Ureter (tissue), 1 donor: Measurements from ENCODE around the gene ZNF831. TPM values are rescaled to one million over a fixed set of nuclear protein-coding genes. Genes with fewer than 3 reads are reported as not detected.
A peak's percentile ranks its signal among the peaks of the same experiment; 100 is the strongest.

Source experiments
- DNase-seq: peaks from one replicate; pipeline ENCODE4 v3.0.0-alpha.2; 2020; ENCODE audit warnings: low spot score
- total RNA-seq: library from RNA; stranded (reverse); gene quantifications from one replicate; pipeline ENCODE4 v1.2.4, GENCODE V29; 2023
- donor health status: DM: yes; HTN: yes; CAD: no.

The ZNF831 gene
- total RNA-seq, 1 donor from 2014 or later = 1.4 TPM

GRCh38 chr20:59214606-59215547 lies 51.3 kb downstream of the ZNF831 start:
- DNase-seq = no peak

DNA sequence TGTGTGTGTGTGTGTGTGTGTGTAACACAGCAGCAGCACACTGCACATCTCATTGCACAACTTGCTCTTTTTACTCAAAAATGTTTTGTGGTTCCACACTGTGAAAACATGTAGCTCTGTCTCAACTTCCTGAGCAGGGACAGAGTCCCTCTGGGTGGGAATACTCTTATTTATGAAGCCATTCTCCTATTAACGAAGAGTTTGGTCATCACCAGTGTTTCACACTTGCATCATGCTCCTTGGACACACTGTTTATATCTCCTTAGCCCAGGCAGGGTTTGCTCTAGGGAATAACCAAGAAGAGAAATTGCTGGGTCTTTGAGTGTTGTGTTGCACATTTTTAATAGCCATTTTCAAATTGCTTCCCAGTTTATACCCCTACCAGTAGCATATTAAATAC lies 53.6 kb downstream of the ZNF831 start:
- no peak for DNase-seq

GRCh38 chr20:59217794-59218280 lies 54.2 kb downstream of the ZNF831 start:
- no peak for DNase-seq

- no peak for DNase-seq
These were observed 55.6 kb downstream of the ZNF831 start for GRCh38 chr20:59219211-59219610.

GRCh38 chr20:59220161-59220560 lies 56.5 kb downstream of the ZNF831 start:
- no peak for DNase-seq

GRCh38 chr20:59221049-59221706 lies 57.6 kb downstream of the ZNF831 start:
- DNase-seq = no peak

DNA sequence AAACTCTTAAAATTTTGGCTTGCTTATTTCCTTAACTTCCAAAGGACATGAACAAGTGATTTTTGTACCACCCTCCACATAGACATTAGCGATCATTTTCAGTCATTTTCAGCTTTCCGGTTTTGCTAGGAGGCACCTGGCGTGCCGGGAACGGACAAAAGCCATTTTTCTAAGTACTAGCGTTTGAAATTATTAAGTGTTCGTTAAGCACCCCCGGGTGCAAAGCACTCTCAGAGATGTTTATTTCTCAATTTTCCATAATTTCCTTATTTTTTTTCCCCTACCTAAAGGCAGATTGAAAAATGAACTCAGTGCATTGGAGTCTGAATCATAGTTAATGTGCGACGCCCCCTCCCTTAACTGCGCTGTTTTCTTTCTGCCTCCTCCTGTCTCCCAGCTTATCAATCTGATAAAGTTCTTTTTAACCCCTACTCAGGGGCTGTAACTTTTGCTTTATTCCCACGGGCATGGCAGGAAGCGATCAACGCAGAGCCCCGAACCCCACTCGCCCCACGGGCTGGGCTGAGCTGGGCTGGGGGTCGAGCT lies 58.2 kb downstream of the ZNF831 start:
- DNase-seq = no peak

- peak; percentile 75 for DNase-seq
These were observed 58.9 kb downstream of the ZNF831 start for GRCh38 chr20:59222253-59223181.

- no peak for DNase-seq
These were observed 59.6 kb downstream of the ZNF831 start for GRCh38 chr20:59223182-59223601.

GRCh38 chr20:59223750-59224149 lies 60.1 kb downstream of the ZNF831 start:
- no peak for DNase-seq

DNA sequence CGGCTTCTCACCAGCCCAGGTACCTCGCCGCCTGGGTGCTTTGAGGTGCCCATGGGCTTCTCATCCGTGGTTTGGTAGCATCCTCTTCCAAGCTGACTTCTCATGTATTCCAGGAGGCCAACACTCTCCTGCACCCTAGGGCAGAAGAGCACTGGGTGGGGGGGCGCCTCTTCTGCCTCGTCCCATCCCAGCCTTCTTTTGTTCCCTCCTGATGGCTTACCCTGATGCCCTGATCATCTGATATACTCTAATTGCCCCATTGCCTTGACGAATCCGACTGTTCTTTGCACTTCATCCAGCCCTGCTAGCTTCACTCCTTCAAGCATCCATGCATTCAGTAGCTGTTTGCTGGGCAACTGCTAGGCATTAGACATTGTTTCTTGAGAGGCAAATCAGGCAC lies 60.6 kb downstream of the ZNF831 start:
- DNase-seq = no peak

- DNase-seq = no peak
These were observed 66.8 kb downstream of the ZNF831 start for GRCh38 chr20:59230385-59230784.

- no peak for DNase-seq
These were observed 67.6 kb downstream of the ZNF831 start for GRCh38 chr20:59231124-59231804.

DNA sequence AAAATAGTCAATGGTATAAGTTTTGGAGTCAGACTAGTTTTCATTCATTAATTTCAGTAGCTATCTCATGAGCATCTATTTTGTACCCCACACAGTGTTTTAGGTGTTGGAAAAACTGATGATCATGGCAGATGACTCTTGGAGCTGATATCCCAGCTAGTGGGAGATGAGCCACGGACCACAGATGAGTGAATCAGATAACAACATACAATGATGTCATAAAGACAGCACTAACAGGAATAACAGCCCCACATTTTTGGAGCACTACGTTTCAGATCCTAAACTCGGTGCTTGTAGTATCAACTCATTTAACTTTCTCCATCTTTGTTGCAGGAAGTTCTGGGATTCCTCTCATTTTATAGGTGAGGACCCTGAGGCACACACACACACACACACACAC lies 69.0 kb downstream of the ZNF831 start:
- no peak for DNase-seq

DNA sequence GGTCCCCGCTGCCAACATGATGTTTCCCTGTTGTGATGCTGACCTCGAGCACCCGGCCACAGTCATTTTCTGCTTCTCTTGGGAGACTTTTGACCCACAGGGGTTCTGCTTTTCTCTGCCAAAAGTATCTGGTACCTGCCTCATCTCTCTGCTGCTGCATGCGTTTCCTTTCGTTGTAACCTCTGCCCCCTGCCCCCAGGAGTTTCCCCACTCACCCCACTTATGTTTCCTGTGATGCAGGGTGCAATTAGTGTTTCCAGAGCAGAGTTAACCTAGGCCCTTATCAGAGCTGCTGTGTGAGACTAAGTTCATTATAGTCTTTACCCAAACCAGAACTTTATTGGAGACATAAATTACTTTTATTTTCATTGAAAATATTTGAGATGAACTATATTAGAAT lies 71.6 kb downstream of the ZNF831 start:
- no peak for DNase-seq

- DNase-seq = no peak
These were observed 76.4 kb downstream of the ZNF831 start for GRCh38 chr20:59240006-59240405.

DNA sequence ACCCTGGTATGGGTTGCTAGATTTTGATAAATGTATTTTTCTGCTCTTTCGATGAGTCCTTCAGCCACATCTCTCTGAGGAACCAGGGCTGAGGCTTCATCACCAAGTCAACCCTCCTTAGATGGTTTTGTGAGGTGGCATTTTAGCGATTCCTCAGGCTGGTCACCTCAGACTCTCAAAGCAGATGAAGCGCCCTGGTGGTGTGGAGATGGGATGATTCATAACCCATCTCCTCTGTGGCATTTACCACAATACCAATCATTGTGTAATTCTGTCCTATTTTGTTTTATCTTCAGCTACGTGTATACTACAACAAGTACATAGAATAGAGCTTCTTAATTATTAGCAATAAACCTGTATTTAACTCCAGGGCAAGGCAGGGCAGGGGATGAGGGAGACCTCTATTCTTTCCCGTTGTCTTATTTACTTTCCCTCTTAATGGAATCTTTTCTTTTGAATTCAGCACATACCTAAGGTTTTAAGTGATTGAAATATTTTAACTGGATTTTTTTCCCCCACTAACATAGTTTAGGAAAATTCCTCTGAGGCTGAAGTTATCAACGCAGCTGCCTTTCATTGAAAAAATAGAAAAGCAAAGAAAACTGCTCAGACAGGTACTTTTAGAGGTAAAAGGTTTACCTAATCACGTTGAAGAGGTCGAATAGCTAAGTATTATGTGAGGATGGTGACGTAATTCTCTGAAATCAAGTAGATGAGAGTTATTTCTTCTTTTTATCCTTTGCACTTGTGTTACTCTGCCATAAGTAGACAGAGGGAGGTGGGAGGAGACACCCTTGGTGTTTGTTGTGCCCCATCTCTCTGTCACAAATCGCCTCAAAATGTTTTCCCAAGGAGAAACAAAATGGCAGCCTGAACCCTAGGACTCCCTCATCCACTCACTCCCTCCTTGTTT lies 79.3 kb downstream of the ZNF831 start:
- no peak for DNase-seq

DNA sequence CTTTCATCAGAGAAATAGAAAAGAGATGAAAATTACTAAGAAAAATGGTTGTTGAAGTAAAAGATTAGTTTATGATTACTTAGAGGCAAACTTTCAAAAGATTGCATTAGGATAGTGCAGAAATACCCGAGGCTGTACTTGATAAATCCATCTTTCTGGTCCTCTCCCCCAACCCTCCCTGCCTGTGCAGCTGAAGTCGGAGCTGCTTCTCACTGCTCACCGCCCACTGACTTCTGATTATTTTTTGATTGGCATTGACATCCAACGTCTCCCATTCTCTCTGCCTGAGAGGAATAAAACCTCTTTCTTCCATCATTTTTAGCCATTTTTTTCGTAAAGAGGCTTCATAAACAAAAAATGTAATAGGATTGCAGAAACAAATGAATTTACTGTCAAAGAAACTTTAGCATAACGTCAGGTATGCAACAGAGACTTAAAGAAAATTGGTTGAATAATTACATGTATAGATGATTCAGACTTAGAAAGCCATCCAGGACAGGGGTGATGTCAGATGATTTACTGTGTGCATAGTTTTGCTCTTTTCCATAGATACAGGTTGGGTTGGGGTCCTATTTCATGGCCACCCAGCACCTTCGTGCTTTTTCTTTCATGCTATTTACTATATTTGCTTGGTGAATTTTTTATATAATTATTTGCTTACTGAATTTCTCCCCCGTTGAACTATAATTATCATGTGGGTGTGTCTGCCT lies 83.2 kb downstream of the ZNF831 start:
- no peak for DNase-seq
